Measurements from ENCODE around the gene HOXC4.

GRCh38 chr12:54012631-54013409 is 40.8 kb upstream of the HOXC4 start:
- TF ChIP-seq, protein P1, sequence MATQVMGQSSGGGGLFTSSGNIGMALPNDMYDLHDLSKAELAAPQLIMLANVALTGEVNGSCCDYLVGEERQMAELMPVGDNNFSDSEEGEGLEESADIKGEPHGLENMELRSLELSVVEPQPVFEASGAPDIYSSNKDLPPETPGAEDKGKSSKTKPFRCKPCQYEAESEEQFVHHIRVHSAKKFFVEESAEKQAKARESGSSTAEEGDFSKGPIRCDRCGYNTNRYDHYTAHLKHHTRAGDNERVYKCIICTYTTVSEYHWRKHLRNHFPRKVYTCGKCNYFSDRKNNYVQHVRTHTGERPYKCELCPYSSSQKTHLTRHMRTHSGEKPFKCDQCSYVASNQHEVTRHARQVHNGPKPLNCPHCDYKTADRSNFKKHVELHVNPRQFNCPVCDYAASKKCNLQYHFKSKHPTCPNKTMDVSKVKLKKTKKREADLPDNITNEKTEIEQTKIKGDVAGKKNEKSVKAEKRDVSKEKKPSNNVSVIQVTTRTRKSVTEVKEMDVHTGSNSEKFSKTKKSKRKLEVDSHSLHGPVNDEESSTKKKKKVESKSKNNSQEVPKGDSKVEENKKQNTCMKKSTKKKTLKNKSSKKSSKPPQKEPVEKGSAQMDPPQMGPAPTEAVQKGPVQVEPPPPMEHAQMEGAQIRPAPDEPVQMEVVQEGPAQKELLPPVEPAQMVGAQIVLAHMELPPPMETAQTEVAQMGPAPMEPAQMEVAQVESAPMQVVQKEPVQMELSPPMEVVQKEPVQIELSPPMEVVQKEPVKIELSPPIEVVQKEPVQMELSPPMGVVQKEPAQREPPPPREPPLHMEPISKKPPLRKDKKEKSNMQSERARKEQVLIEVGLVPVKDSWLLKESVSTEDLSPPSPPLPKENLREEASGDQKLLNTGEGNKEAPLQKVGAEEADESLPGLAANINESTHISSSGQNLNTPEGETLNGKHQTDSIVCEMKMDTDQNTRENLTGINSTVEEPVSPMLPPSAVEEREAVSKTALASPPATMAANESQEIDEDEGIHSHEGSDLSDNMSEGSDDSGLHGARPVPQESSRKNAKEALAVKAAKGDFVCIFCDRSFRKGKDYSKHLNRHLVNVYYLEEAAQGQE (IDR thresholded peaks at IDR 0.05) = no peak
- TF ChIP-seq EHMT2 (IDR thresholded peaks at IDR 0.05; ENCODE audit: low read depth) (no peak), SMC3 (IDR thresholded peaks at IDR 0.05) (no peak), CTCF (IDR thresholded peaks at IDR 0.05) (no peak), RAD21 (conservative IDR thresholded peaks at IDR 0.05 in 1 of 2, IDR thresholded peaks at IDR 0.05 in 1 of 2) (no peak), POLR2A (IDR thresholded peaks at IDR 0.05; ENCODE audit: low read length) (no peak), MAX (IDR thresholded peaks at IDR 0.05) (no peak)
- TF ChIP-seq, protein P2, sequence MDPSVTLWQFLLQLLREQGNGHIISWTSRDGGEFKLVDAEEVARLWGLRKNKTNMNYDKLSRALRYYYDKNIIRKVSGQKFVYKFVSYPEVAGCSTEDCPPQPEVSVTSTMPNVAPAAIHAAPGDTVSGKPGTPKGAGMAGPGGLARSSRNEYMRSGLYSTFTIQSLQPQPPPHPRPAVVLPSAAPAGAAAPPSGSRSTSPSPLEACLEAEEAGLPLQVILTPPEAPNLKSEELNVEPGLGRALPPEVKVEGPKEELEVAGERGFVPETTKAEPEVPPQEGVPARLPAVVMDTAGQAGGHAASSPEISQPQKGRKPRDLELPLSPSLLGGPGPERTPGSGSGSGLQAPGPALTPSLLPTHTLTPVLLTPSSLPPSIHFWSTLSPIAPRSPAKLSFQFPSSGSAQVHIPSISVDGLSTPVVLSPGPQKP (IDR thresholded peaks at IDR 0.05; ENCODE audit: low read depth, low read length) = no peak
- TF ChIP-seq, protein P3, sequence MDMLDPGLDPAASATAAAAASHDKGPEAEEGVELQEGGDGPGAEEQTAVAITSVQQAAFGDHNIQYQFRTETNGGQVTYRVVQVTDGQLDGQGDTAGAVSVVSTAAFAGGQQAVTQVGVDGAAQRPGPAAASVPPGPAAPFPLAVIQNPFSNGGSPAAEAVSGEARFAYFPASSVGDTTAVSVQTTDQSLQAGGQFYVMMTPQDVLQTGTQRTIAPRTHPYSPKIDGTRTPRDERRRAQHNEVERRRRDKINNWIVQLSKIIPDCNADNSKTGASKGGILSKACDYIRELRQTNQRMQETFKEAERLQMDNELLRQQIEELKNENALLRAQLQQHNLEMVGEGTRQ (IDR thresholded peaks at IDR 0.05) = no peak
- TF ChIP-seq, protein P4, sequence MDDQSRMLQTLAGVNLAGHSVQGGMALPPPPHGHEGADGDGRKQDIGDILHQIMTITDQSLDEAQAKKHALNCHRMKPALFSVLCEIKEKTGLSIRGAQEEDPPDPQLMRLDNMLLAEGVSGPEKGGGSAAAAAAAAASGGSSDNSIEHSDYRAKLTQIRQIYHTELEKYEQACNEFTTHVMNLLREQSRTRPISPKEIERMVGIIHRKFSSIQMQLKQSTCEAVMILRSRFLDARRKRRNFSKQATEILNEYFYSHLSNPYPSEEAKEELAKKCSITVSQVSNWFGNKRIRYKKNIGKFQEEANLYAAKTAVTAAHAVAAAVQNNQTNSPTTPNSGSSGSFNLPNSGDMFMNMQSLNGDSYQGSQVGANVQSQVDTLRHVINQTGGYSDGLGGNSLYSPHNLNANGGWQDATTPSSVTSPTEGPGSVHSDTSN (IDR thresholded peaks at IDR 0.05) = no peak

Data from A549 (cell line).